NCI-H1105 treated with DMSO at 0.1 percent for 48 hours (cell line): Measurements from ENCODE around the gene HIPK2.

ENCODE experiments used
- DNase-seq: peaks from one replicate; lab custom pipeline; 2025; lab: John Stamatoyannopoulos, UW

The HIPK2 gene

GRCh38 chr7:139782932-139783331, 5.1 kb upstream of the HIPK2 start:
- no peak for DNase-seq

- DNase-seq = peak; percentile 34
Observed at GRCh38 chr7:139777133-139777891, 486 bp downstream of the HIPK2 start.

- DNase-seq = peak; percentile 41
Observed at GRCh38 chr7:139776486-139777132, 1.2 kb downstream of the HIPK2 start.

- DNase-seq = peak; percentile 59
Observed at GRCh38 chr7:139775829-139776266, 1.9 kb downstream of the HIPK2 start.

- no peak for DNase-seq
Observed at GRCh38 chr7:139774376-139774775, 3.4 kb downstream of the HIPK2 start.

GRCh38 chr7:139773371-139773770, 4.4 kb downstream of the HIPK2 start:
- no peak for DNase-seq

GRCh38 chr7:139772873-139773272, 4.9 kb downstream of the HIPK2 start:
- no peak for DNase-seq

- no peak for DNase-seq
Observed at GRCh38 chr7:139772115-139772514, 5.7 kb downstream of the HIPK2 start.

GRCh38 chr7:139771001-139771956, 6.5 kb downstream of the HIPK2 start:
- no peak for DNase-seq

- DNase-seq = no peak
Observed at GRCh38 chr7:139769761-139770160, 8.0 kb downstream of the HIPK2 start.

- DNase-seq = no peak
Observed at GRCh38 chr7:139769066-139769465, 8.7 kb downstream of the HIPK2 start.

GRCh38 chr7:139768249-139768824, 9.5 kb downstream of the HIPK2 start:
- DNase-seq = no peak

- no peak for DNase-seq
Observed at GRCh38 chr7:139767561-139767982, 10.2 kb downstream of the HIPK2 start.

GRCh38 chr7:139765143-139765542, 12.7 kb downstream of the HIPK2 start:
- no peak for DNase-seq

GRCh38 chr7:139763330-139763729, 14.5 kb downstream of the HIPK2 start:
- no peak for DNase-seq

GRCh38 chr7:139762886-139763285, 14.9 kb downstream of the HIPK2 start:
- no peak for DNase-seq

- no peak for DNase-seq
Observed at GRCh38 chr7:139758388-139758787, 19.4 kb downstream of the HIPK2 start.

- DNase-seq = no peak
Observed at GRCh38 chr7:139757968-139758367, 19.8 kb downstream of the HIPK2 start.

GRCh38 chr7:139753693-139754111, 24.1 kb downstream of the HIPK2 start:
- DNase-seq = no peak

GRCh38 chr7:139753081-139753692, 24.6 kb downstream of the HIPK2 start:
- DNase-seq = no peak

- DNase-seq = no peak
Observed at GRCh38 chr7:139752604-139753003, 25.2 kb downstream of the HIPK2 start.

- no peak for DNase-seq
Observed at GRCh38 chr7:139752148-139752547, 25.6 kb downstream of the HIPK2 start.
